ENCODE results near the gene SLC26A4. TPM values are rescaled to one million over a fixed set of nuclear protein-coding genes. Genes with fewer than 3 reads are reported as not detected.

SLC26A4 gene
- total RNA-seq, 1 experiment from 2014 or later: 0.33 TPM

GRCh38 chr7:107700570-107700969 is 39.9 kb downstream of the SLC26A4 start:
- Histone ChIP-seq H3K23me2 (ENCODE audit: insufficient read length, low read depth, low read length, poor library complexity, severe bottlenecking) (no peaks in the 10 kb centered on the region), H4K20me1 (ENCODE audit: control insufficient read depth, insufficient read depth, insufficient read length) (no peaks in the 10 kb centered on the region), H2AFZ (ENCODE audit: low read length) (no peak overlapping the region), H3K9me3 (ENCODE audit: control insufficient read depth, low read depth, low read length) (no peaks in the 10 kb centered on the region), H3K27ac (ENCODE audit: insufficient read length, low read depth, low read length) (no peak overlapping the region), H3K56ac (ENCODE audit: insufficient read length, low read depth, low read length) (no peak overlapping the region), H3K4me2 (ENCODE audit: insufficient read depth, insufficient read length, low read length) (no peak overlapping the region), H2BK5ac (ENCODE audit: insufficient read length, low read length) (no peak overlapping the region), H3K27me3 (ENCODE audit: insufficient read depth, low read length) (no peaks in the 10 kb centered on the region), H4K5ac (ENCODE audit: insufficient read length, low read depth, low read length) (no peak overlapping the region), H3K79me2 (ENCODE audit: insufficient read depth, low read length) (no peaks in the 10 kb centered on the region), H2BK120ac (ENCODE audit: low read depth, low read length, poor library complexity, severe bottlenecking) (no peak overlapping the region), H4K91ac (ENCODE audit: insufficient read length, low read depth, low read length) (no peak overlapping the region), H3T11ph (ENCODE audit: low read length) (no peak overlapping the region), H3K9ac (ENCODE audit: extremely low read depth, insufficient read length, low read length) (no peak overlapping the region), H2BK15ac (ENCODE audit: low read depth, low read length) (no peak overlapping the region), H3K14ac (ENCODE audit: insufficient read depth, low read length) (no peak overlapping the region), H3K79me1 (ENCODE audit: insufficient read depth, low read depth, low read length, poor library complexity, severe bottlenecking) (no peaks in the 10 kb centered on the region), H4K8ac (replicated peaks; ENCODE audit: insufficient read length, low read depth, low read length) (no peak overlapping the region), H3K18ac (ENCODE audit: insufficient read length, low read depth, low read length) (no peak overlapping the region), H3K4me1 (ENCODE audit: insufficient read depth, low read length) (no peaks in the 10 kb centered on the region; the same call in 1 of the 2 replicates), H2BK12ac (ENCODE audit: insufficient read length, low read depth, low read length) (no peak overlapping the region), H3K23ac (ENCODE audit: insufficient read length, low read depth, low read length) (no peak overlapping the region), H2AK5ac (ENCODE audit: insufficient read length, low read length) (no peak overlapping the region), H2BK20ac (ENCODE audit: low read depth, low read length, poor library complexity, severe bottlenecking) (no peak overlapping the region), H3K4ac (ENCODE audit: low read depth, low read length) (no peak overlapping the region)
- H3K27ac Mint-ChIP-seq: no peak overlapping the region
- no peak for DNase-seq
- H3K36me3 Mint-ChIP-seq (ENCODE audit: insufficient read depth in 1 of 3, low read depth in 3 of 3): no peaks in the 10 kb centered on the region
- no peak overlapping the region for H3K4me3 Mint-ChIP-seq
- peaks cover 0 to 4% of the 10 kb centered on the region in 2 experiments; a peak in 1 of 4 replicates for H3K4me1 Mint-ChIP-seq
- H3K9me3 Mint-ChIP-seq: no peaks in the 10 kb centered on the region
- TF ChIP-seq, protein P1, sequence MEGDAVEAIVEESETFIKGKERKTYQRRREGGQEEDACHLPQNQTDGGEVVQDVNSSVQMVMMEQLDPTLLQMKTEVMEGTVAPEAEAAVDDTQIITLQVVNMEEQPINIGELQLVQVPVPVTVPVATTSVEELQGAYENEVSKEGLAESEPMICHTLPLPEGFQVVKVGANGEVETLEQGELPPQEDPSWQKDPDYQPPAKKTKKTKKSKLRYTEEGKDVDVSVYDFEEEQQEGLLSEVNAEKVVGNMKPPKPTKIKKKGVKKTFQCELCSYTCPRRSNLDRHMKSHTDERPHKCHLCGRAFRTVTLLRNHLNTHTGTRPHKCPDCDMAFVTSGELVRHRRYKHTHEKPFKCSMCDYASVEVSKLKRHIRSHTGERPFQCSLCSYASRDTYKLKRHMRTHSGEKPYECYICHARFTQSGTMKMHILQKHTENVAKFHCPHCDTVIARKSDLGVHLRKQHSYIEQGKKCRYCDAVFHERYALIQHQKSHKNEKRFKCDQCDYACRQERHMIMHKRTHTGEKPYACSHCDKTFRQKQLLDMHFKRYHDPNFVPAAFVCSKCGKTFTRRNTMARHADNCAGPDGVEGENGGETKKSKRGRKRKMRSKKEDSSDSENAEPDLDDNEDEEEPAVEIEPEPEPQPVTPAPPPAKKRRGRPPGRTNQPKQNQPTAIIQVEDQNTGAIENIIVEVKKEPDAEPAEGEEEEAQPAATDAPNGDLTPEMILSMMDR (conservative IDR thresholded peaks at IDR 0.05): no peak
- H3K27me3 Mint-ChIP-seq (ENCODE audit: low read depth): peaks cover 1% of the 10 kb centered on the region; the same call in 1 of the 2 replicates

All from H9 (cell line).